A549 (cell line): Measurements from ENCODE around the gene BAG3. TPM values are rescaled to one million over a fixed set of nuclear protein-coding genes. Genes with fewer than 3 reads are reported as not detected.

Source experiments
- ATAC-seq, 2 experiments: fragments of 200-7000 bp in 1 of 2; fragments of >200 bp in 1 of 2; cut with Nextera tagmentation in 1 of 2; cut with Tn5 transposase in 1 of 2; 3 replicates each; pipeline versions ENCODE4 v1.8.0 to v1.9.1; 2018 to 2020; ENCODE audit warnings: mild to moderate bottlenecking in 1 of 2, moderate library complexity in 1 of 2
- CTCF ChIA-PET: fragments of 300-600 bp; sonication (Branson Sonifier 250); formaldehyde crosslinking; extraction: SDS; loops from one replicate; lab custom pipeline; 2021; ENCODE audit warnings: antibody characterized with exemption, inconsistent platforms; lab: Yijun Ruan, JAX
- POLR2A ChIA-PET: fragments of 350-600 bp; formaldehyde crosslinking; extraction: SDS; loops from one replicate; lab custom pipeline; 2021; ENCODE audit warnings: antibody characterized with exemption, inconsistent platforms; lab: Yijun Ruan, JAX
- DNase-seq, 2 experiments: peaks; one replicate each; pipeline versions ENCODE4 v3.0.0 to v3.0.0-alpha.2; 2011 to 2016; ENCODE audit warnings: low read depth in 1 of 2, low spot score in 1 of 2
- FAIRE-seq: peaks from 2 replicates; lab custom pipeline; 2011; peaks lifted over from hg19 to GRCh38; lab: Jason Lieb, UNC
- H3K27ac ChIP-seq, 2 experiments: fragments of >200 bp; sonication (Bioruptor Twin); formaldehyde crosslinking; 3 replicates each; pipeline ENCODE4 v1.5.1; 2016 to 2017
- H3K4me1 ChIP-seq: fragments of >200 bp; sonication (Bioruptor Twin); formaldehyde crosslinking; 3 replicates; pipeline ENCODE4 v1.6.1; 2016
- H3K4me2 ChIP-seq: fragments of >200 bp; sonication (Bioruptor Twin); formaldehyde crosslinking; 3 replicates; pipeline ENCODE4 v1.6.1; 2016
- H3K4me3 ChIP-seq: fragments of >200 bp; sonication (Bioruptor Twin); formaldehyde crosslinking; 3 replicates; pipeline ENCODE4 v1.5.1; 2016
- H3K9me3 ChIP-seq: fragments of >200 bp; sonication (Bioruptor Twin); formaldehyde crosslinking; 3 replicates; pipeline ENCODE4 v1.6.1; 2016
- CBX8 ChIP-seq: fragments of 200-600 bp; sonication (generic); IDR thresholded peaks from 2 replicates; pipeline ENCODE4 v1.6.1; 2016
- EHMT2 ChIP-seq: fragments of 200-600 bp; sonication (generic); IDR thresholded peaks from 2 replicates; pipeline ENCODE4 v1.6.1; 2016; ENCODE audit warnings: antibody characterized with exemption, low read depth, mild to moderate bottlenecking, moderate library complexity
- EP300 ChIP-seq, 2 experiments: fragments of >200 bp; sonication (Bioruptor Twin); formaldehyde crosslinking; IDR thresholded peaks; 2 replicates in 1 of 2; 3 replicates in 1 of 2; pipeline ENCODE4 v1.6.1; 2016 to 2017
- ESRRA ChIP-seq: fragments of 150-350 bp; IDR thresholded peaks from 2 replicates; pipeline ENCODE4 v1.6.1; 2014; ENCODE audit warnings: mild to moderate bottlenecking, low read length, borderline replicate concordance
- FOSB ChIP-seq: fragments of 250-450 bp; sonication (Bioruptor Pico); IDR thresholded peaks from 2 replicates; pipeline ENCODE4 v1.5.0; 2020; ENCODE audit warnings: mild to moderate bottlenecking, moderate library complexity
- FOSL2 ChIP-seq, 2 experiments: fragments of 450-650 bp in 1 of 2; fragments of >200 bp in 1 of 2; sonication (Bioruptor Twin) in 1 of 2; formaldehyde crosslinking; IDR thresholded peaks; 2 replicates each; pipeline versions ENCODE4 v1.5.0 to v1.6.1; 2016 to 2020; ENCODE audit warnings: mild to moderate bottlenecking in 1 of 2, moderate library complexity in 1 of 2
- HEYL ChIP-seq: fragments of 250-450 bp; sonication (Bioruptor Pico); IDR thresholded peaks from 2 replicates; pipeline ENCODE4 v1.8.0; 2021; ENCODE audit warnings: mild to moderate bottlenecking, moderate library complexity
- HOXB5 ChIP-seq: fragments of 250-450 bp; sonication (Bioruptor Pico); IDR thresholded peaks from 2 replicates; pipeline ENCODE4 v1.5.0; 2020; ENCODE audit warnings: mild to moderate bottlenecking, moderate library complexity
- JUN ChIP-seq, 2 experiments: fragments of >200 bp; sonication (Bioruptor Twin); formaldehyde crosslinking; IDR thresholded peaks; 2 replicates in 1 of 2; 3 replicates in 1 of 2; pipeline ENCODE4 v1.6.1; 2016 to 2017
- KDM1A ChIP-seq: fragments of 200-600 bp; sonication (generic); IDR thresholded peaks from 2 replicates; pipeline ENCODE4 v1.6.1; 2016; ENCODE audit warnings: low read depth, mild to moderate bottlenecking
- KDM5A ChIP-seq: fragments of 200-600 bp; sonication (generic); IDR thresholded peaks from 2 replicates; pipeline ENCODE4 v1.6.1; 2016; ENCODE audit warnings: antibody characterized with exemption, mild to moderate bottlenecking
- MAFK ChIP-seq: fragments of 450-650 bp; IDR thresholded peaks from 2 replicates; pipeline ENCODE4 v1.6.1; 2014; ENCODE audit not compliant: partially characterized antibody
- POLR2A ChIP-seq: IDR thresholded peaks from 2 replicates; pipeline ENCODE4 v1.6.1; 2012; ENCODE audit warnings: mild to moderate bottlenecking, low read length
- RCOR1 ChIP-seq: fragments of 150-350 bp; IDR thresholded peaks from 2 replicates; pipeline ENCODE4 v1.6.1; 2014; ENCODE audit warnings: antibody characterized with exemption, low read length, low read depth
- SMC3 ChIP-seq: fragments of >200 bp; sonication (Bioruptor Twin); formaldehyde crosslinking; IDR thresholded peaks from 3 replicates; pipeline ENCODE4 v1.6.1; 2018; ENCODE audit warnings: inconsistent platforms
- WGBS: methylation state at CpG from one replicate; pipeline ENCODE4 v1.1.6; 2017; ENCODE audit errors: missing lambda C conversion rate; 5-methylcytosine and 5-hydroxymethylcytosine counted together
- polyA plus RNA-seq, 4 experiments: library from polyadenylated mRNA; depleted of rRNA in 3 of 4; stranded (reverse); fragments of >200 nt; fragmentation: RNase III in 1 of 4; extraction: RNeasy Plus Mini Kit Qiagen cat#74134 plus additional on column Dnase treatment in 1 of 4; gene quantifications; 2 replicates in 3 of 4; 3 replicates in 1 of 4; pipeline ENCODE4 v1.2.3, GENCODE V29; 2011 to 2017
- TF ChIP-seq, protein P1 (sequence below): IDR thresholded peaks from 2 replicates; pipeline ENCODE4 v1.6.1; 2012; ENCODE audit warnings: low read depth, borderline replicate concordance
- TF ChIP-seq, protein P2 (sequence below): fragments of >200 bp; sonication (Bioruptor Twin); formaldehyde crosslinking; IDR thresholded peaks from 3 replicates; pipeline ENCODE4 v1.5.1; 2016
- TF ChIP-seq, protein P3 (sequence below): fragments of 200-600 bp; sonication (generic); IDR thresholded peaks from 2 replicates; pipeline ENCODE4 v1.6.1; 2016; ENCODE audit warnings: antibody characterized with exemption, mild to moderate bottlenecking, moderate library complexity
- TF ChIP-seq, protein P4 (sequence below): fragments of >200 bp; sonication (Bioruptor Twin); formaldehyde crosslinking; IDR thresholded peaks from 3 replicates; pipeline ENCODE4 v1.6.1; 2016
- TF ChIP-seq, protein P5 (sequence below): fragments of 250-450 bp; sonication (Bioruptor Pico); IDR thresholded peaks from 2 replicates; pipeline ENCODE4 v1.5.0; 2020; ENCODE audit warnings: low read depth, mild to moderate bottlenecking, moderate library complexity
- TF ChIP-seq, protein P6 (sequence below): fragments of 150-350 bp; IDR thresholded peaks from 2 replicates; pipeline ENCODE4 v1.6.1; 2014; ENCODE audit warnings: low read depth, mild to moderate bottlenecking, low read length
- TF ChIP-seq, protein P7 (sequence below): fragments of 250-450 bp; sonication (Bioruptor Pico); IDR thresholded peaks from 2 replicates; pipeline ENCODE4 v1.5.0; 2021; ENCODE audit warnings: mild to moderate bottlenecking, moderate library complexity, borderline replicate concordance

Gene BAG3
- polyA plus RNA-seq, 2 of the 4 experiments (the other 2 are of a cell fraction) = 10.7 to 58.4 TPM

DNA sequence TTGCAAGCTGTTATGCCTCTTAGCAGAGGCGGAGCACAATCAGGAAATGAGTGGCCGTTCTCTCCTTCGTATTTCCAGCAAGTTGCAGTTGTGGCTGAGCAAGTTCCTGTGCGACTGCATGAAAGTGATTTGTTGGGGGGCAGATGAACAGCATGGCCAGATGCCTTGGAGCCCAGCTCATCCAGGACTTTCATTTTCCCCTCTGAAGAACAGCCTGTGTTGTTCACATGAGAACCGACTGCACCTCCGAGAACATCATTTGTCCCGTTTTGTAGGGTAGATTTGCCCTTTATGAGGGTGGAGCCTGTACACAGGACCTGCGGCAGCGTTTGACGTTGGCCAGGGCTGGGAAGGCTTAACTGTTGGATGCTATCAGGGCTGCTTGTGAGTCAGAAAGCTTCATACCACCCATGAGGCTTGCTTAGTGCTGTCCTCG lies 4.4 kb downstream of the BAG3 start:
- ChIA-PET POLR2A (interaction anchor here (0.7 to 1.0 kb wide), 4 partner anchors 9 to 58 kb away, joined by 3 to 5 read pairs (median 3); no protein-coding TSS in a partner anchor), CTCF (interaction anchor here (1.1 to 8.3 kb wide), 6 partner anchors 9 to 47 kb away, joined by 3 to 69 read pairs (median 6); no protein-coding TSS in a partner anchor)
- peaks cover 68% of the 10 kb centered on the region for H3K4me1 ChIP-seq
- FAIRE-seq (no peak), DNase-seq (peak in 1 of 2 experiments; percentile 59), ATAC-seq (peak; percentile 7 to 48; a peak in 3 of 6 replicates)
- TF ChIP-seq HOXB5 (CRISPR knock-in tag) (no peak), FOSL2 (IDR thresholded peaks at IDR 0.05) (no peak), FOSL2 (CRISPR knock-in tag; IDR thresholded peaks at IDR 0.05) (0 out of 2 replicates have a peak, but pooled peaks have one; percentile 11)
- no peaks in the 10 kb centered on the region for H3K9me3 ChIP-seq
- H3K4me2 ChIP-seq = peak overlapping the region; percentile 79
- peak overlapping the region; percentile 88 for H3K4me3 ChIP-seq
- WGBS = 5% methylated on average over 11 of the region's 11 CpGs
- peak overlapping the region; percentile 89 to 90 for H3K27ac ChIP-seq

DNA sequence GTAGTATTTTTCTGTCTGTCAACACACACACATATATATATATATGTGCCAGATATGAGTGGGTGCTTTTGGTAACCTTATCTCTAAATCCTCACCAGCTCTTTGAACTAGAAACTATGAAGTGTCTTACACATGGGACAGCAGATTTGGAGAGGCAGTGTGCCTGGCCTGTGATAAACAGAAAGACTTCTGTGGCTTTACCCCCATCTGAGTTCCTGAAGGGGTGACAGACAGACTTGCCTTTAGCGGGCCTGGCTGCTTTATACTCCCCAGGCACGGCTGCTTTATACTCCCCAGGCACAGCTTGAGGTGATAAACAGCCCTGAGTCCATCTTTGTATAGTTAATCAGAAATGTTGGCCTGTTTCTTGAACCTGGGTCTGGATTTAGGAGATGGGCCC lies 5.6 kb downstream of the BAG3 start:
- ChIA-PET CTCF (interaction anchor here (1.8 to 8.3 kb wide), 3 partner anchors 14 to 49 kb away, joined by 6 to 69 read pairs (median 34); no protein-coding TSS in a partner anchor), POLR2A (interaction anchor here (1.0 kb wide), 1 partner anchor 216 kb away, joined by 3 read pairs; the partner anchor contains the start of gene MCMBP)
- peaks cover 74% of the 10 kb centered on the region for H3K4me1 ChIP-seq
- TF ChIP-seq, protein P1, sequence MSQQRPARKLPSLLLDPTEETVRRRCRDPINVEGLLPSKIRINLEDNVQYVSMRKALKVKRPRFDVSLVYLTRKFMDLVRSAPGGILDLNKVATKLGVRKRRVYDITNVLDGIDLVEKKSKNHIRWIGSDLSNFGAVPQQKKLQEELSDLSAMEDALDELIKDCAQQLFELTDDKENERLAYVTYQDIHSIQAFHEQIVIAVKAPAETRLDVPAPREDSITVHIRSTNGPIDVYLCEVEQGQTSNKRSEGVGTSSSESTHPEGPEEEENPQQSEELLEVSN = no peak
- TF ChIP-seq, protein P2, sequence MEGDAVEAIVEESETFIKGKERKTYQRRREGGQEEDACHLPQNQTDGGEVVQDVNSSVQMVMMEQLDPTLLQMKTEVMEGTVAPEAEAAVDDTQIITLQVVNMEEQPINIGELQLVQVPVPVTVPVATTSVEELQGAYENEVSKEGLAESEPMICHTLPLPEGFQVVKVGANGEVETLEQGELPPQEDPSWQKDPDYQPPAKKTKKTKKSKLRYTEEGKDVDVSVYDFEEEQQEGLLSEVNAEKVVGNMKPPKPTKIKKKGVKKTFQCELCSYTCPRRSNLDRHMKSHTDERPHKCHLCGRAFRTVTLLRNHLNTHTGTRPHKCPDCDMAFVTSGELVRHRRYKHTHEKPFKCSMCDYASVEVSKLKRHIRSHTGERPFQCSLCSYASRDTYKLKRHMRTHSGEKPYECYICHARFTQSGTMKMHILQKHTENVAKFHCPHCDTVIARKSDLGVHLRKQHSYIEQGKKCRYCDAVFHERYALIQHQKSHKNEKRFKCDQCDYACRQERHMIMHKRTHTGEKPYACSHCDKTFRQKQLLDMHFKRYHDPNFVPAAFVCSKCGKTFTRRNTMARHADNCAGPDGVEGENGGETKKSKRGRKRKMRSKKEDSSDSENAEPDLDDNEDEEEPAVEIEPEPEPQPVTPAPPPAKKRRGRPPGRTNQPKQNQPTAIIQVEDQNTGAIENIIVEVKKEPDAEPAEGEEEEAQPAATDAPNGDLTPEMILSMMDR = no peak
- TF ChIP-seq, protein P3, sequence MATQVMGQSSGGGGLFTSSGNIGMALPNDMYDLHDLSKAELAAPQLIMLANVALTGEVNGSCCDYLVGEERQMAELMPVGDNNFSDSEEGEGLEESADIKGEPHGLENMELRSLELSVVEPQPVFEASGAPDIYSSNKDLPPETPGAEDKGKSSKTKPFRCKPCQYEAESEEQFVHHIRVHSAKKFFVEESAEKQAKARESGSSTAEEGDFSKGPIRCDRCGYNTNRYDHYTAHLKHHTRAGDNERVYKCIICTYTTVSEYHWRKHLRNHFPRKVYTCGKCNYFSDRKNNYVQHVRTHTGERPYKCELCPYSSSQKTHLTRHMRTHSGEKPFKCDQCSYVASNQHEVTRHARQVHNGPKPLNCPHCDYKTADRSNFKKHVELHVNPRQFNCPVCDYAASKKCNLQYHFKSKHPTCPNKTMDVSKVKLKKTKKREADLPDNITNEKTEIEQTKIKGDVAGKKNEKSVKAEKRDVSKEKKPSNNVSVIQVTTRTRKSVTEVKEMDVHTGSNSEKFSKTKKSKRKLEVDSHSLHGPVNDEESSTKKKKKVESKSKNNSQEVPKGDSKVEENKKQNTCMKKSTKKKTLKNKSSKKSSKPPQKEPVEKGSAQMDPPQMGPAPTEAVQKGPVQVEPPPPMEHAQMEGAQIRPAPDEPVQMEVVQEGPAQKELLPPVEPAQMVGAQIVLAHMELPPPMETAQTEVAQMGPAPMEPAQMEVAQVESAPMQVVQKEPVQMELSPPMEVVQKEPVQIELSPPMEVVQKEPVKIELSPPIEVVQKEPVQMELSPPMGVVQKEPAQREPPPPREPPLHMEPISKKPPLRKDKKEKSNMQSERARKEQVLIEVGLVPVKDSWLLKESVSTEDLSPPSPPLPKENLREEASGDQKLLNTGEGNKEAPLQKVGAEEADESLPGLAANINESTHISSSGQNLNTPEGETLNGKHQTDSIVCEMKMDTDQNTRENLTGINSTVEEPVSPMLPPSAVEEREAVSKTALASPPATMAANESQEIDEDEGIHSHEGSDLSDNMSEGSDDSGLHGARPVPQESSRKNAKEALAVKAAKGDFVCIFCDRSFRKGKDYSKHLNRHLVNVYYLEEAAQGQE = no peak
- TF ChIP-seq KDM5A (no peak), SMC3 (no peak), KDM1A (no peak), EHMT2 (no peak), RCOR1 (no peak), JUN (IDR thresholded peaks at IDR 0.05) (no peak), MAFK (no peak), HEYL (CRISPR knock-in tag) (no peak), POLR2A (no peak), EP300 (IDR thresholded peaks at IDR 0.05) (no peak), CBX8 (no peak), ESRRA (no peak), FOSB (CRISPR knock-in tag) (no peak)
- TF ChIP-seq, protein P4, sequence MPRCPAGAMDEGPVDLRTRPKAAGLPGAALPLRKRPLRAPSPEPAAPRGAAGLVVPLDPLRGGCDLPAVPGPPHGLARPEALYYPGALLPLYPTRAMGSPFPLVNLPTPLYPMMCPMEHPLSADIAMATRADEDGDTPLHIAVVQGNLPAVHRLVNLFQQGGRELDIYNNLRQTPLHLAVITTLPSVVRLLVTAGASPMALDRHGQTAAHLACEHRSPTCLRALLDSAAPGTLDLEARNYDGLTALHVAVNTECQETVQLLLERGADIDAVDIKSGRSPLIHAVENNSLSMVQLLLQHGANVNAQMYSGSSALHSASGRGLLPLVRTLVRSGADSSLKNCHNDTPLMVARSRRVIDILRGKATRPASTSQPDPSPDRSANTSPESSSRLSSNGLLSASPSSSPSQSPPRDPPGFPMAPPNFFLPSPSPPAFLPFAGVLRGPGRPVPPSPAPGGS = no peak
- TF ChIP-seq, protein P5, sequence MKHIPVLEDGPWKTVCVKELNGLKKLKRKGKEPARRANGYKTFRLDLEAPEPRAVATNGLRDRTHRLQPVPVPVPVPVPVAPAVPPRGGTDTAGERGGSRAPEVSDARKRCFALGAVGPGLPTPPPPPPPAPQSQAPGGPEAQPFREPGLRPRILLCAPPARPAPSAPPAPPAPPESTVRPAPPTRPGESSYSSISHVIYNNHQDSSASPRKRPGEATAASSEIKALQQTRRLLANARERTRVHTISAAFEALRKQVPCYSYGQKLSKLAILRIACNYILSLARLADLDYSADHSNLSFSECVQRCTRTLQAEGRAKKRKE = no peak
- TF ChIP-seq, protein P6, sequence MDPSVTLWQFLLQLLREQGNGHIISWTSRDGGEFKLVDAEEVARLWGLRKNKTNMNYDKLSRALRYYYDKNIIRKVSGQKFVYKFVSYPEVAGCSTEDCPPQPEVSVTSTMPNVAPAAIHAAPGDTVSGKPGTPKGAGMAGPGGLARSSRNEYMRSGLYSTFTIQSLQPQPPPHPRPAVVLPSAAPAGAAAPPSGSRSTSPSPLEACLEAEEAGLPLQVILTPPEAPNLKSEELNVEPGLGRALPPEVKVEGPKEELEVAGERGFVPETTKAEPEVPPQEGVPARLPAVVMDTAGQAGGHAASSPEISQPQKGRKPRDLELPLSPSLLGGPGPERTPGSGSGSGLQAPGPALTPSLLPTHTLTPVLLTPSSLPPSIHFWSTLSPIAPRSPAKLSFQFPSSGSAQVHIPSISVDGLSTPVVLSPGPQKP = no peak
- TF ChIP-seq, protein P7, sequence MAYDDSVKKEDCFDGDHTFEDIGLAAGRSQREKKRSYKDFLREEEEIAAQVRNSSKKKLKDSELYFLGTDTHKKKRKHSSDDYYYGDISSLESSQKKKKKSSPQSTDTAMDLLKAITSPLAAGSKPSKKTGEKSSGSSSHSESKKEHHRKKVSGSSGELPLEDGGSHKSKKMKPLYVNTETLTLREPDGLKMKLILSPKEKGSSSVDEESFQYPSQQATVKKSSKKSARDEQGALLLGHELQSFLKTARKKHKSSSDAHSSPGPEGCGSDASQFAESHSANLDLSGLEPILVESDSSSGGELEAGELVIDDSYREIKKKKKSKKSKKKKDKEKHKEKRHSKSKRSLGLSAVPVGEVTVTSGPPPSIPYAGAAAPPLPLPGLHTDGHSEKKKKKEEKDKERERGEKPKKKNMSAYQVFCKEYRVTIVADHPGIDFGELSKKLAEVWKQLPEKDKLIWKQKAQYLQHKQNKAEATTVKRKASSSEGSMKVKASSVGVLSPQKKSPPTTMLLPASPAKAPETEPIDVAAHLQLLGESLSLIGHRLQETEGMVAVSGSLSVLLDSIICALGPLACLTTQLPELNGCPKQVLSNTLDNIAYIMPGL = no peak
- ATAC-seq (no peak), FAIRE-seq (no peak), DNase-seq (no peak)
- H3K27ac ChIP-seq = peak overlapping the region; percentile 89 to 90
- no peaks in the 10 kb centered on the region for H3K9me3 ChIP-seq
- peak overlapping the region; percentile 79; the same call in 2 of the 3 replicates for H3K4me2 ChIP-seq
- H3K4me3 ChIP-seq = no peak overlapping the region
- WGBS = 82% methylated on average over 2 of the region's 2 CpGs
